HG03342 (cell line): Measurements from ENCODE around the gene ZNF93.
"Not testable (repeated sequence)": the region's sequence is repeated elsewhere in the genome, so short reads cannot be mapped to it uniquely, and the experiment has no call there.

Experiments used
- ATAC-seq: cut with Tn5 transposase; IDR thresholded peaks from one replicate; pipeline ENCODE4 v1.9.1; 2021; ENCODE audit warnings: mild to moderate bottlenecking, moderate library complexity; ENCODE audit not compliant: unreplicated experiment

Gene ZNF93

DNA sequence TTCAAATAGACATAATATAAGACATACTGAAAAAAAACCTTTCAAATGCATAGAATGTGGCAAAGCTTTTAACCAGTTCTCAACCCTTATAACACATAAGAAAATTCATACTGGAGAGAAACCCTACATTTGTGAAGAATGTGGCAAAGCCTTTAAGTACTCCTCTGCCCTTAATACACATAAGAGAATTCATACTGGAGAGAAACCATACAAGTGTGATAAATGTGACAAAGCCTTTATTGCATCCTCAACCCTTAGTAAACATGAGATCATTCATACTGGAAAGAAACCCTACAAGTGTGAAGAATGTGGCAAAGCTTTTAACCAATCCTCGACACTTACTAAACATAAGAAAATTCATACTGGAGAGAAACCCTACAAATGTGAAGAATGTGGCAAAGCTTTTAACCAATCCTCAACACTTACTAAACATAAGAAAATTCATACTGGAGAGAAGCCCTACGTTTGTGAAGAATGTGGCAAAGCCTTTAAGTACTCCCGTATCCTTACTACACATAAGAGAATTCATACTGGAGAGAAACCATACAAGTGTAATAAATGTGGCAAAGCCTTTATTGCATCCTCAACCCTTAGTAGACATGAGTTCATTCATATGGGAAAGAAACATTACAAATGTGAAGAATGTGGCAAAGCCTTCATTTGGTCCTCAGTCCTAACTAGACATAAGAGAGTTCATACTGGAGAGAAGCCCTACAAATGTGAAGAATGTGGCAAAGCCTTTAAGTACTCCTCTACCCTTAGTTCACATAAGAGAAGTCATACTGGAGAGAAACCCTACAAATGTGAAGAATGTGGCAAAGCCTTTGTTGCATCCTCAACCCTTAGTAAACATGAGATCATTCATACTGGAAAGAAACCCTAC is 32.9 kb downstream of the ZNF93 start:
- ATAC-seq: not testable (repeated sequence)

- ATAC-seq: no peak
Measured at GRCh38 chr19:19937403-19937802, 36.7 kb downstream of the ZNF93 start.

- ATAC-seq: no peak
Measured at GRCh38 chr19:19938449-19938848, 37.7 kb downstream of the ZNF93 start.

- ATAC-seq: no peak
Measured at GRCh38 chr19:19943848-19944582, 43.3 kb downstream of the ZNF93 start.

DNA sequence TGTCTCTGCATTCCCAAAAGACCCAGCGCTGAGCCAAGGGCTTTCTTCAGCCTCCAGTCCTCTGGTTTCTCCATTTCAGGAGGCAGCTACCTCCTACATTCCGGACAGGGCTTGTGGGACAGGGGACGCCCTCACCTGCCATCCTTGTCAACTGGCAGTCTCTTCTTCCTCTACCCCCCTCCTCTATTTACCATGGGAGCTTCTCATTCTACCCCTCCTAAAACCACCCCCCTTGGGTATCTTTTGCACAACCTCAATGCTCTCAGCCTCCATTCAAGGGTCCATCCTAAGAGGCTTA is 43.8 kb downstream of the ZNF93 start:
- ATAC-seq: no peak

GRCh38 chr19:19946226-19946625 is 45.5 kb downstream of the ZNF93 start:
- ATAC-seq: no peak

DNA sequence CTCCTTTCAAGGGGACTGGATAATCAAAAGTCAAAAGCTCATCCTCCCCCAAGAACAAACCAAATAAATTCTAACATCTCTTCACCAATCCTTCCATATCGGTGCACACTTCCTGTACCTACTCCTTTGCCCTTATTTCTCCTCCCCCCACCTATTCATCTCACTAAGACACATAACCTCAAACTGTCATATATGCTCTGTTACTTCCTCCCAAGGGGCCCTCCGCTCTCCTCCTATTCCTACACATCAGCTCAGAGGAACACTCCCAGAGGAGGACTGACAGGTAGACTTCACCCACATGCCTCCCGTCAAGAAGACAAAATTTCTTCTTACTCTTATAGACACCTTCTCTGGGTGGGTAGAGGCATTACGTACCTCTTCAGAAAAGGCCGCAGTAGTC is 48.1 kb downstream of the ZNF93 start:
- no peak for ATAC-seq

GRCh38 chr19:19955208-19955607 is 54.5 kb downstream of the ZNF93 start:
- no peak for ATAC-seq

- no peak for ATAC-seq
Measured at GRCh38 chr19:19956434-19957075, 55.8 kb downstream of the ZNF93 start.

DNA sequence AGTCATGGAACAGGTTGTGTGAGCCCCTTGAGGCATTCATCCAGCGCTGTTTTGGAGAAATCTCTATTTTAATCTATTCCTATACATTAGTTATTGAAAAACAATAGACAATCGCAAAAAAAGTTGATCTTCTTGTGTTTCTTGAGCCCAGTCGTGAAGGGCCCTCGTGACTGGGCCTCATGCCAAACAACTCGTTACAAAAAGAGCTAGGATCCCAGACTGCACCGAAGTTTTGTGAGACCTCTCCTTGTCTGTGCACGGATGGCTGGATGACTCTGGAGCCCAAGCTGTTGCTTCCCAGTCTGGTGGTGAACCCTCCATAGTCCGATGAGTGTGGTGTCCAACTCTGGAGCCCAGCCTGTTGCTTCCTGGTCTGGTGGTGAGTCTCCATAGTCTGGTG is 57.0 kb downstream of the ZNF93 start:
- not testable (repeated sequence) for ATAC-seq

DNA sequence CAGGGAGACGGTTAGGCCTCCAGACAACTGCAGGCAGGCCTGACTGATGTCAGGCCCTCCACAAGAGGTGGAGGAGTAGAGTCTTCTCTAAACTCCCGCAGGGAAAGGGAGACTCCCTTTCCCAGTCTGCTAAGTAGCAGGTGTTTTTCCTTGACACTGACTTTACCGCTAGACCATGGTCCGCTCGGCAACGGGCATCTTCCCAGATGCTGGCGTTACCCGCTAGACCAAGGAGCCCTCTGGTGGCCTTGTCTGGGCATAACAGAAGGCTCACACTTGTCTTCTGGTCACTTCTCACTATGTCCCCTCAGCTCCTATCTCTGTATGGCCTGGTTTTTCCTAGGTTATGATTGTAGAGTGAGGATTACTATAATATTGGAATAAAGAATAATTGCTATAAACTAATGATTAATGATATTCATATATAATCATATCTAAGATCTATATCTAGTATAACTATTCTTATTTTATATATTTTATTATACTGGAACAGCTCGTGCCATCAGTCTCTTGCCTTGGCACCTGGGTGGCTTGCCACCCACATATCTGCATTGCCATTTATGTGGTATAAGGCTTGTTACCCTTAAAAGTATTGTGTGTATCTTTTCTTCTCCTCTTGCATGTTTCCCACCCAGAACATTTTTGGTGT is 58.5 kb downstream of the ZNF93 start:
- ATAC-seq: not testable (repeated sequence)

DNA sequence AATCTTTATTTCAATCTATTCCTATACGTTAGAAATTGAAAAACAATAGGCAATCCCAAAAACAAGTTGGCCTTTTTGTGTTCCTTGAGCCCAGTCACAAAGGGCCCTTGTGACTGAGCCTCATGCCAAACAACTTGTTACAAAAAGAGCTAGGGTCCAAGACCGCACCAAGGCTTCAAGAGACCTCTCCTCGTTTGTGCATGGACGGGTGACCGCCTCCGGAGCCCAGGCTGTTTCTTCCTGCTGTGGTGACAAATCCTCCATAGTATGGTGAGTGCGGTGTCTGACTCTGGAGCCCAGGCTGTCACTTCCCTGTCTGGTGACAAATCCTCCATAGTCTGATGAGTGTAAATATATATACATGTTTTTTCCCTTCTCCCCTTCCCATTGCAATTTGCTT is 63.7 kb downstream of the ZNF93 start:
- no peak for ATAC-seq

DNA sequence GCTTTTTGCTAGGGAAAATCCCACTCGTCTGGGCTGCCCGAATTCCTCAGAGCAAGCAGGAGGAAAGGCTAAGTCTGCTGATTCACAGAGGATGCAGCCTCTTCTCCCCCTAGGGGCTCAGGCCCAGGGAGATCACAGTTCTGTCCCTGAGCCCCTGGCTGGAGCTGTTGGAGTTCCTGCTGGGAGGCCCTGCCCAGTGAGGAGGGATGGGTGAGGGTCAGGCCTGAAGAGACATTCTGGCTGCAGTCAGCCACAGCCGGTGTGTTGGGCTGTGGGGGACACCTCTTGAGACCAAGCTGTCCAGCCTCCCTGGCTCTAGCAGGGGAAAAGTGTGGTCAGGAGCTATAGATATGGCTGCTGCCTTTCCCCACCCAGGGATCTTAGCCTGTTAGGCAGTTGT is 65.4 kb downstream of the ZNF93 start:
- not testable (repeated sequence) for ATAC-seq

DNA sequence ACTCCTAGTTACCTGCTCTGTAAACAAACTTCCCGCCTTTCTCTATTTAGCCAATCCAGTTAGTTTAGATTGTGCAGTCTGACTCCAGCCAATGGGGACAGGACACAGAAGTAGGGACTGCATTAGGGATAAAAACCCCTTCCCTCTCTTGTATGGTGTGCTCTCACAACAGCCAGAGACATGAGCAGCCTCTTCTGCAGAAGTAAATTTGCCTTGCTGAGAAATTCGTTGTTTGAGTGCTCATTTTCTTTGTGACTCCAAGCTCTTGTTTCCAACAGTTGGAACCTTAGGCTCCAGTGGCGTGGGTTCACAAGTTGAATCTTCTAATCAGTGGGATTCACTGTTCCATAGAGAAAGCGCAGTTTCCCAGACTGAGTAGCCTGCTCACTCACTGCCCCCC is 66.1 kb downstream of the ZNF93 start:
- no peak for ATAC-seq
